HEK293 (cell line): ENCODE measurements around the gene PGAP1.
A peak's percentile ranks its signal among the peaks of the same experiment; 100 is the strongest.

Experiments used
- CTCF ChIA-PET: fragments of 350-600 bp; formaldehyde crosslinking; extraction: SDS; loops from one replicate; lab custom pipeline; 2021; ENCODE audit warnings: antibody characterized with exemption; lab: Yijun Ruan, JAX
- POLR2A ChIA-PET: fragments of 300-600 bp; formaldehyde crosslinking; extraction: SDS; loops from one replicate; lab custom pipeline; 2020; ENCODE audit warnings: antibody characterized with exemption, inconsistent platforms; lab: Yijun Ruan, JAX
- H3K27ac ChIP-seq: fragments of 200-500 bp; sonication (Bioruptor generic); 2 replicates; pipeline ENCODE4 v1.5.1; 2014; ENCODE audit warnings: low read depth, low read length, control low read depth, inconsistent platforms; ENCODE audit errors: extremely low read depth
- H3K36me3 ChIP-seq, 2 experiments: fragments of 200-500 bp in 1 of 2; sonication (Bioruptor generic) in 1 of 2; 1 replicate in 1 of 2; 2 replicates in 1 of 2; pipeline ENCODE4 v1.5.1; 2014 to 2017; ENCODE audit warnings: inconsistent platforms in 2 of 2, low read length in 2 of 2; ENCODE audit not compliant: control insufficient read depth in 2 of 2, insufficient read depth in 1 of 2
- H3K4me1 ChIP-seq: fragments of 200-500 bp; sonication (Bioruptor generic); 2 replicates; pipeline ENCODE4 v1.5.1; 2014; ENCODE audit warnings: mild to moderate bottlenecking, low read length, inconsistent platforms; ENCODE audit not compliant: control insufficient read depth, insufficient read depth
- H3K4me3 ChIP-seq: 2 replicates; pipeline ENCODE4 v1.5.1; 2011; ENCODE audit warnings: low read depth, mild to moderate bottlenecking, control low read depth, low read length, moderate library complexity
- H3K9me3 ChIP-seq: fragments of 200-500 bp; sonication (Bioruptor generic); 2 replicates; pipeline ENCODE4 v1.5.1; 2014; ENCODE audit warnings: low read depth, low read length, inconsistent platforms; ENCODE audit not compliant: control insufficient read depth, insufficient read depth
- BCL6B ChIP-seq: fragments of 450-650 bp; formaldehyde crosslinking; IDR thresholded peaks from 2 replicates; pipeline ENCODE4 v1.5.1; 2017; ENCODE audit warnings: missing biosample characterization, missing genetic modification characterization
- HOXC10 ChIP-seq: sonication (generic); formaldehyde crosslinking; IDR thresholded peaks from 2 replicates; pipeline ENCODE4 v1.8.1; 2023; ENCODE audit warnings: mild to moderate bottlenecking, missing genetic modification reagents
- KLF1 ChIP-seq: fragments of 450-650 bp; formaldehyde crosslinking; IDR thresholded peaks from 2 replicates; pipeline ENCODE4 v1.5.1; 2016; ENCODE audit warnings: missing biosample characterization, missing genetic modification characterization
- PRDM6 ChIP-seq: fragments of 450-650 bp; formaldehyde crosslinking; IDR thresholded peaks from 2 replicates; pipeline ENCODE4 v1.5.1; 2017; ENCODE audit warnings: missing biosample characterization, missing genetic modification characterization
- SCRT1 ChIP-seq: fragments of 450-650 bp; formaldehyde crosslinking; IDR thresholded peaks from 2 replicates; pipeline ENCODE4 v1.5.1; 2016; ENCODE audit warnings: missing biosample characterization, missing genetic modification characterization, borderline replicate concordance
- TSHZ1 ChIP-seq: fragments of 450-650 bp; formaldehyde crosslinking; IDR thresholded peaks from 2 replicates; pipeline ENCODE4 v1.5.1; 2016; ENCODE audit warnings: missing biosample characterization, missing genetic modification characterization, borderline replicate concordance
- YY2 ChIP-seq: fragments of 450-650 bp; formaldehyde crosslinking; IDR thresholded peaks from 2 replicates; pipeline ENCODE4 v1.5.1; 2016; ENCODE audit warnings: missing biosample characterization, missing genetic modification characterization
- ZNF138 ChIP-seq: fragments of 450-650 bp; formaldehyde crosslinking; IDR thresholded peaks from 2 replicates; pipeline ENCODE4 v1.5.1; 2016; ENCODE audit warnings: missing biosample characterization, missing genetic modification characterization, borderline replicate concordance
- ZNF155 ChIP-seq: fragments of 450-650 bp; formaldehyde crosslinking; IDR thresholded peaks from 2 replicates; pipeline ENCODE4 v1.5.1; 2016; ENCODE audit warnings: missing biosample characterization, missing genetic modification characterization
- ZNF174 ChIP-seq: fragments of 450-650 bp; formaldehyde crosslinking; IDR thresholded peaks from 2 replicates; pipeline ENCODE4 v1.5.0; 2017; ENCODE audit warnings: missing biosample characterization, mild to moderate bottlenecking, missing genetic modification characterization
- ZNF211 ChIP-seq: fragments of 450-650 bp; formaldehyde crosslinking; IDR thresholded peaks from 2 replicates; pipeline ENCODE4 v1.5.1; 2016; ENCODE audit warnings: low read depth, missing biosample characterization, missing genetic modification characterization
- ZNF24 ChIP-seq: fragments of 450-650 bp; formaldehyde crosslinking; IDR thresholded peaks from 2 replicates; pipeline ENCODE4 v1.5.1; 2016; ENCODE audit warnings: missing biosample characterization, missing genetic modification characterization
- ZNF311 ChIP-seq: fragments of 450-650 bp; formaldehyde crosslinking; IDR thresholded peaks from 2 replicates; pipeline ENCODE4 v1.5.1; 2017; ENCODE audit warnings: missing biosample characterization, missing genetic modification characterization, borderline replicate concordance
- ZNF341 ChIP-seq: fragments of 450-650 bp; formaldehyde crosslinking; IDR thresholded peaks from 2 replicates; pipeline ENCODE4; 2016; ENCODE audit warnings: low read depth, missing biosample characterization, missing genetic modification characterization
- ZNF366 ChIP-seq: fragments of 450-650 bp; formaldehyde crosslinking; conservative IDR thresholded peaks from 2 replicates; pipeline ENCODE4 v1.5.1; 2016; ENCODE audit warnings: missing biosample characterization, missing genetic modification characterization
- ZNF423 ChIP-seq: fragments of 450-650 bp; formaldehyde crosslinking; IDR thresholded peaks from 2 replicates; pipeline ENCODE4 v1.5.1; 2016; ENCODE audit warnings: missing biosample characterization, missing genetic modification characterization
- ZNF561 ChIP-seq: fragments of 450-650 bp; IDR thresholded peaks from 2 replicates; pipeline ENCODE4 v1.5.1; 2018; ENCODE audit warnings: missing biosample characterization, missing genetic modification characterization, borderline replicate concordance
- ZNF623 ChIP-seq: fragments of 450-650 bp; formaldehyde crosslinking; IDR thresholded peaks from 2 replicates; pipeline ENCODE4 v1.5.1; 2016; ENCODE audit warnings: missing biosample characterization, missing genetic modification characterization
- ZNF626 ChIP-seq: fragments of 450-650 bp; sonication (Bioruptor Pico); formaldehyde crosslinking; IDR thresholded peaks from 2 replicates; pipeline ENCODE4 v1.5.1; 2018; ENCODE audit warnings: missing biosample characterization, missing genetic modification characterization, inconsistent platforms
- ZNF654 ChIP-seq: fragments of 450-650 bp; formaldehyde crosslinking; IDR thresholded peaks from 2 replicates; pipeline ENCODE4 v1.5.1; 2016; ENCODE audit warnings: low read depth, missing biosample characterization, missing genetic modification characterization
- ZNF791 ChIP-seq: fragments of 450-650 bp; formaldehyde crosslinking; IDR thresholded peaks from 2 replicates; pipeline ENCODE4 v1.5.1; 2016; ENCODE audit warnings: missing biosample characterization, missing genetic modification characterization
- ZNF830 ChIP-seq: fragments of 450-650 bp; IDR thresholded peaks from 2 replicates; pipeline ENCODE4 v1.5.0; 2018; ENCODE audit warnings: missing biosample characterization, missing genetic modification characterization, low read depth, mild to moderate bottlenecking, moderate library complexity

PGAP1 gene

DNA sequence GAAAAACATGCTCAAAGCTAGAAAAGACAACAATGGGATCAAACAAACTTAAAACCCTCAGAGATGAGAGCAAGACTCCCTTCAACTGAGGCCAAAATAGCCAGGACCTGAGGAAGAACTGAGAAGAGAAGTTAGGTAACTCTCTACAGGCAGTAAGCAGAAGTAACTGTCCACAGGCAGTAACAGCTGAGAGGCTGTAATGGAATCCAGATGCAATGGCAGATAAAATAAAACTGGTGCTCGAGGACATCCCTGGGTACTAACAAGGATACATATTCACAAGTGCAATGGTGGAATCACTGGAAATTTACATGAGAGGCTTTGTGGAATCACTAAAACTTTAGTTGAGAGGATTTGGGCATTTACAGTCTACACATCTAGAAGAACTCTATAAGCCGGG is 86.9 kb downstream of the PGAP1 start (continued):
- no peak for TF ChIP-seq TSHZ1

DNA sequence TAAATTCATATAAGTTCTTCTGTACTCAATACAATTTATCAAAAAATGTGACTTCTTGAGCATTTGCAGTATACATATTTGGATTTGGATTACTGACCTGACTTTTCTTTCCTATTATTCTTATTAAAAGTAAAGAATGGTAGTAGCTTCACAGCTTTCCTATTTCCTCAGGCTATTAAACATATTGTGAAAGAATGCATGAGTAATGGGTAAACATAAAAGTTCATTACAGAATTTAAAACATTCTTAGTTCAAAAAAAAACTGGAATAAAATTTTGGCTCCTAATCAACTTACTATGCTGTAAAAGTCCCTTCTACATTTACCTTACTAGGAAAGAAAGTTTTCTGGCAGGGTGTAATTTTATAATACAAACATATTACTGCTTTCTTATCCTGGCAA is 90.1 kb downstream of the PGAP1 start:
- TF ChIP-seq HOXC10 (CRISPR knock-in tag) (no peak), ZNF24 (tag by site-specific recombination) (no peak), ZNF311 (tag by site-specific recombination) (no peak), BCL6B (tag by site-specific recombination) (no peak), ZNF654 (tag by site-specific recombination) (no peak), PRDM6 (0 out of 2 replicates have a peak, but pooled peaks have one; percentile 7), ZNF830 (tag by site-specific recombination) (no peak)
- H3K4me1 ChIP-seq: no peaks in the 10 kb centered on the region
- ChIA-PET CTCF (interaction anchor here (0.7 kb wide), 1 partner anchor 276 kb away, joined by 3 read pairs; no protein-coding TSS in a partner anchor), POLR2A (no interaction called here)
- H3K4me3 ChIP-seq: no peak overlapping the region
- no peaks in the 10 kb centered on the region for H3K9me3 ChIP-seq
- H3K27ac ChIP-seq: no peak overlapping the region
- peaks cover 28 to 44% of the 10 kb centered on the region in 2 experiments for H3K36me3 ChIP-seq

- H3K4me1 ChIP-seq: no peaks in the 10 kb centered on the region
- H3K9me3 ChIP-seq: no peaks in the 10 kb centered on the region
- TF ChIP-seq ZNF791 (tag by site-specific recombination): no peak
- no peak overlapping the region for H3K4me3 ChIP-seq
- CTCF ChIA-PET: no interaction called here
- POLR2A ChIA-PET: no interaction called here
- H3K27ac ChIP-seq: no peak overlapping the region
- H3K36me3 ChIP-seq: no peaks in the 10 kb centered on the region; a peak in 1 of 3 replicates
Observed at GRCh38 chr2:196830701-196831100, 95.8 kb downstream of the PGAP1 start.

DNA sequence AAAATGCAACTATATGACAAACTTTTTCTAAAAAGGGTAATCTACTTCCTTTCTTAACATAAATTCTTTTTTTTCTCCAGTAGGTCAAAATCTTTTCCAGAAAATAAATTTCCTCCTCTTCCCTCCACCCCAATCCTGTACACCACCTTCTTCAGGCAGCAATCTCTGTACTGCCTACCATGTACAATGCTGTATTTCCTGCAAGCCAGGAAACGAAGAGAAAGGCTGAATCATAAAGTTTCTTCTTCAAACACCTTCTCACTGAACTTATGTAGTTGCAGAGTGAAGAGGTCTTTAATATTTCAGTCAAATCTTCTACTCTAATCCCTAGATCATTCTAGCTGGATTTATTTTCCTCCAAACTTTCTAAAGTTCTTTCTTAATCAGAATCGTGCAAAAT is 99.2 kb downstream of the PGAP1 start:
- Histone ChIP-seq H3K4me3 (no peak overlapping the region), H3K27ac (no peak overlapping the region), H3K4me1 (no peaks in the 10 kb centered on the region), H3K9me3 (no peaks in the 10 kb centered on the region), H3K36me3 (no peaks in the 10 kb centered on the region; a peak in 1 of 3 replicates)
- POLR2A ChIA-PET: no interaction called here
- CTCF ChIA-PET: interaction anchor here (0.6 kb wide), 1 partner anchor 354 kb away, joined by 3 read pairs; no protein-coding TSS in a partner anchor
- TF ChIP-seq ZNF341 (tag by site-specific recombination): no peak
- TF ChIP-seq ZNF561: no peak
- TF ChIP-seq SCRT1: no peak
- TF ChIP-seq KLF1 (tag by site-specific recombination): no peak
- no peak for TF ChIP-seq YY2 (tag by site-specific recombination)
- no peak for TF ChIP-seq ZNF423 (tag by site-specific recombination)
- no peak for TF ChIP-seq ZNF155
- TF ChIP-seq ZNF366: no peak
- TF ChIP-seq ZNF626: no peak
- TF ChIP-seq ZNF623 (tag by site-specific recombination): no peak
- no peak for TF ChIP-seq ZNF174 (tag by site-specific recombination)
- TF ChIP-seq ZNF211 (tag by site-specific recombination): no peak
- no peak for TF ChIP-seq ZNF138 (tag by site-specific recombination)
